GM12892 (cell line): ENCODE results near the gene PPIB.
A peak's percentile ranks its signal among the peaks of the same experiment; 100 is the strongest.

Experiments used
- DNase-seq: peaks from one replicate; pipeline ENCODE4 v3.0.0; 2011; ENCODE audit not compliant: insufficient read length
- FAIRE-seq: peaks from 2 replicates; lab custom pipeline; 2011; peaks lifted over from hg19 to GRCh38; lab: Jason Lieb, UNC
- POLR2A ChIP-seq: IDR thresholded peaks from 2 replicates; pipeline ENCODE4 v1.6.1; 2011; ENCODE audit warnings: low read depth, low read length, control low read depth
- POLR2AphosphoS5 ChIP-seq: IDR thresholded peaks from 2 replicates; pipeline ENCODE4 v1.6.1; 2011; ENCODE audit warnings: low read depth, low read length, control low read depth
- TAF1 ChIP-seq: IDR thresholded peaks from 2 replicates; pipeline ENCODE4 v1.6.1; 2011; ENCODE audit warnings: low read depth, mild to moderate bottlenecking, control low read depth, low read length, borderline replicate concordance

The PPIB gene

GRCh38 chr15:64155802-64156651 lies 6.8 kb downstream of the PPIB start:
- DNase-seq (no peak), FAIRE-seq (no peak)
- TF ChIP-seq POLR2A (no peak; the same call in 1 of the 2 replicates), TAF1 (no peak), POLR2AphosphoS5 (peak; percentile 75)

GRCh38 chr15:64153480-64154367 lies 9.1 kb downstream of the PPIB start:
- DNase-seq (peak; percentile 89), FAIRE-seq (peak; percentile 89)
- peak; percentile 48; the same call in 1 of the 2 replicates for TF ChIP-seq POLR2AphosphoS5
- TF ChIP-seq POLR2A = no peak

- TF ChIP-seq TAF1 = no peak
- no peak for TF ChIP-seq POLR2AphosphoS5
- peak; percentile 36; the same call in 1 of the 2 replicates for TF ChIP-seq POLR2A
- FAIRE-seq (peak; percentile 21), DNase-seq (no peak)
Measured at GRCh38 chr15:64152507-64153387, 10.1 kb downstream of the PPIB start.

GRCh38 chr15:64151727-64152506 lies 10.9 kb downstream of the PPIB start, which contains the start of gene SNX22:
Gene SNX22 (plus strand): TSS chr15:64151731. CDS start chr15:64151776, 45 bp downstream.
- no peak for DNase-seq
- TF ChIP-seq TAF1 (no peak), POLR2A (peak; percentile 72; the same call in 1 of the 2 replicates)
- FAIRE-seq = no peak

- FAIRE-seq = no peak
- TF ChIP-seq POLR2A (no peak), POLR2AphosphoS5 (no peak), TAF1 (no peak)
- DNase-seq = no peak
Measured at GRCh38 chr15:64149893-64150578, 12.8 kb downstream of the PPIB start.

- no peak for DNase-seq
- TF ChIP-seq POLR2A (no peak), TAF1 (no peak)
- no peak for FAIRE-seq
Measured at GRCh38 chr15:64149424-64149823, 13.4 kb downstream of the PPIB start.

GRCh38 chr15:64148581-64148980 lies 14.2 kb downstream of the PPIB start:
- DNase-seq = no peak
- no peak for TF ChIP-seq POLR2AphosphoS5
- TF ChIP-seq TAF1 = no peak
- no peak for TF ChIP-seq POLR2A
- no peak for FAIRE-seq

GRCh38 chr15:64148168-64148567 lies 14.7 kb downstream of the PPIB start:
- no peak for FAIRE-seq
- no peak for TF ChIP-seq POLR2AphosphoS5
- no peak for TF ChIP-seq POLR2A
- no peak for TF ChIP-seq TAF1
- DNase-seq = no peak

GRCh38 chr15:64146885-64147681 lies 15.7 kb downstream of the PPIB start:
- FAIRE-seq (no peak), DNase-seq (no peak)

More at GRCh38 chr15:64146885-64147681, 15.7 kb downstream of the PPIB start:
- no peak for TF ChIP-seq POLR2A
- TF ChIP-seq TAF1 = no peak
- TF ChIP-seq POLR2AphosphoS5 = no peak
